NCI-H345 (cell line): ENCODE data around the gene CALD1.
A peak's percentile ranks its signal among the peaks of the same experiment; 100 is the strongest.

Source experiments
- DNase-seq: peaks from one replicate; lab custom pipeline; 2025; lab: John Stamatoyannopoulos, UW

The CALD1 gene

DNA sequence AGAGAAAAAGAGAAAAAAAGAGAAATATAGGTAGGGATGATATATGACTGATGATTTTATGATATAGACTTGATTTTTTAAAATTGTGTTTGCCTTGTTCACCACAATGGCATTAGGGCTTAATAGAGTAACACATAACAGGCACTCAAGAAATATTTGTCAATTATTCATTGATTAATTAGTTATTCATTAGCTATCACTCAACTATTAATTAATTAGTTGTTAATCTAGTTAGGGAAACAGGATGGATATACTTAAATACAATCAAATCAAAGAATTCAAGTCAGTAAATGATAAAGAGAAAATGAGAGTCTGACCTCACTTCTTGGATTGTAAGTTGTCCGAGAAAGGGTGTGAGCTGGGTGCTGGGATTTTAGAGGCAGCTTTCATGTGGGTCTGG, 15.1 kb upstream of the CALD1 start:
- no peak for DNase-seq

DNA sequence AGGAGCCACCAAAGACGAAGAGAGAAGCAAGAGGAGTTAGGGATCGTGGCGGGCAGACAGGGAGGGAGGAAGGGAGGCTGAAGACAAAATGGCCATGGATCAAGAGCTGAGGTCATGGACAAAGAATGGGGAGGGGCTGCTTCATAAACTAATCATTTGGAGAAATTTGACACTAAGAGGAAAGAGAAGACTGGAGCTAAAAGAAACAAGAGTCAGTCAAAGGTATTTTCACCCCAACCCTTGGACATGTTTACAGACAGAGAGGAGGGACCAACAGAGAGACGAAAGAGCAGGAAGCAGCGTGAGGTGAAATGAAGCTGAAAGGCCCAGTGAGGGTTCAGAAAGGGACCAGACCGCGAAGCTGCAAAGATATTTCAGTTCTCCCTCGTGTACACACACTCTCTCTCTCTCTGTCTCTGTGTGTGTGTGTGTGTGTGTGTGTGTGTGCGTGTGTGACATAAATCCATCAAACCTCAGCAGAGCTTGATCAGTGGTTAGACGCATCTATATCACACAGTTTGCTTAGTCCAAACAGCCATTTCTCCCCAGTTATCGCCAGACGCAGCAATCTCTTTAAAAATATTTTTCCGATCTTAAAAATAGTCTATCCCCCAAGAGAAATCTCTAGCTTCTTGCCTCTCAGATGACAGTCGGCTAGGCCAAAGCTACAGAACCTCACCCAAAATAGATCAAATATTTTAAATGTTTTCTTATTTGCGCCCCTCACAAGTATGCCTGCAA, 12.5 kb upstream of the CALD1 start:
- DNase-seq = no peak

DNA sequence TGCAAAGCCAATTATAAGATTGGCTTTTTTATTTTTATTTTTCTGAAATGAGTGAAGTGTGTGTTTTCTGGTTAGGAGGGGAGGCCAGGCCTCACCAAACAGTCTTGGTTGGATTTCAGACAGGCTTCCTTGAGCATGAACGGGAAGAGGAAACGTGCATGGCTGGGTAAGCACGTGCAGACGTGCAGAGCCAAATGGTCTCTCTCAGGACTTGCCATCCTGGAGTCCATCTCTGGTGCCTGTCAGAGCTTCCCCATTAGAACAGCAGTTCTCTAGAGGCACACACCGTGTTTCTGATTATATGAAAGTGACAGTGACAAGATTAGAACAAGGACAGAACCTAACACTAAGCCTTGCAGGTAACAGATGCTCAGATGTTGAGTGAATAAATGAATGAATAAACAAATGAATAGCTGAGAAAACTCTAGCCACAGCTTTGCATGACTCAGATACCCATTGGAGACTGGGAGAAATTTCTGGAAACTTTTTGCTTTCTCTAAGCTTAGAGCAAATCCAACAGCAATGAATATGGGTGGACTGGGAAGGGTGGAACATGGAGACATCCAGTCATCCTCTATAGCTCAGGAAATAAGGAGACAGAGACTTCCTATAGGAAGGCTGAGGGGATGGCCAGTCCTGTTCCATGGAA, 11.8 kb upstream of the CALD1 start:
- no peak for DNase-seq

GRCh38 chr7:134768243-134768642, 11.2 kb upstream of the CALD1 start:
- DNase-seq = no peak

DNA sequence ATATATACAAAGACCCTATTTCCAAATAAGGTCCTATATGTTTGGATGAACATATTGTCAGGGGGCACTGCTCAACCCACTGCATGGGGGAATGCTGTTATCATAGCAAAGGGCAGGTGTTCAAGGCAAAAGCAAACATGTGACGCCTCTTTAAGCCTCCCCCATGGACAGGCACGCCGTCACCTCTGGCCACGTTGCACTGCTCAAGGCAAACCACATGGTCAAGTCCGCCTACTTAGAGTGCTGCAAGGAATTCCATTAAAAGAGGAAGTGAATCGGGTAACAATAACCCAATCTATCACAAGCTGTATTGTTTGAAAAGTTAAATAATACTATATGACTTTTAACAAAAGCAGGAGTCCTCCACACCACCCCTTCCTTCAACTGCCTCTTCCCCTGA, 8.8 kb upstream of the CALD1 start:
- DNase-seq = no peak

DNA sequence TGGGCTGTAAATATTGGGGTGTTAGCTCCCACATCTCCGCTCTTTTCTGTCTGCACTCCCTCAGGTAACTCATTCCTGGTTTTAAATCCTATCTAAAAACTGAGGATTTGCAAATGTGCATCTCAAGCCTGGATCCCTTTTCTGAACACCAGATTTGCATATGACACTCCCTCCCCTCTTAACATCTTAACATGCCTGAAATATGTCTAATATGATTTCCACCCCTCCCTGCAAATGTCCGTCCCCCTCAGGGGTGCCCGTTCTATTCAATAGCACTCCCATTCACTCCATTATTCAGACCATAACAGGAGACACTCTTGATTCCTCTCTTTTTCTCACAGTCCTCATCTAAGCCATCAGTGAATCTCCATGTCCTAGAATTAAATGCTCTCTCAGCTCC, 8.3 kb upstream of the CALD1 start:
- no peak for DNase-seq

DNA sequence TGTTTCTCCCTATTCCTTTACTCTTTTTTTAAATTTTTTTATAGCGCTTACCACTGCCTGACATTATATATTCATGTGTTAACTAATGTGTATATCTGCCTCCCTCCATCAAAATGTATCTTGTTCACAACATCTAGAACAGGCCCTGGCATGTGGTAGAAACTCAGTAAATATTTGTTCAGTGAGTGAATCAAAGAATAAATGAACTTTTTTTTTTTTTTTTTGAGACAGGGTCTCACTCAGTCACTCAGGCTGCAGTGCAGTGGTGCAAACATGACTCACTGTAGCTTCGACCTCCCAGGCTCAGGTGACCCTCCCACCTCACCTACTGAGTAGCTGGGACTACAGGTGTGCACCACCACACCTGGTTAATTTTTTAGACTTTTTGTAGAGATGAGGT, 7.5 kb upstream of the CALD1 start:
- DNase-seq = peak; percentile 19

GRCh38 chr7:134772401-134772800, 7.0 kb upstream of the CALD1 start:
- DNase-seq = no peak

GRCh38 chr7:134773164-134773563, 6.3 kb upstream of the CALD1 start:
- no peak for DNase-seq

DNA sequence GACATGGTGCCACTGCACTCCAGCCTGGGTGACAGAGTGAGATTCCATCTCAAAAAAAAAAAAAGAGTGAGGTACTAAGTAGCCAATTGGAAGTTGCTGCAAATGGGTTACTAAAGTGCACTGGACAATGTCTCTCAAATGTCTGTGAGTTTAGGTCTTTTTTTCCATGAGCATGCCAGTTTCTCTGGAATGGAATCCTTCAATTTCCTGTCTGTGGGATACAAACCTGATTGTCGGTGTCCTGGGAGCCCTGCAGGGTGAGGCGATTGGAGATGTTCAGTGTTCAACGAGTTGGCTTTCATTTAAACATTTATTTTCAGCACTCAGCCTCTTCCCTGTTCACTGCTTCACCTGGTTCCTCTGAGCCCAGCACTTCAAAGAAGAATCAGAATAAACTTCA, 5.3 kb upstream of the CALD1 start:
- DNase-seq = no peak

GRCh38 chr7:134777470-134777869, 2.0 kb upstream of the CALD1 start:
- DNase-seq = no peak

DNA sequence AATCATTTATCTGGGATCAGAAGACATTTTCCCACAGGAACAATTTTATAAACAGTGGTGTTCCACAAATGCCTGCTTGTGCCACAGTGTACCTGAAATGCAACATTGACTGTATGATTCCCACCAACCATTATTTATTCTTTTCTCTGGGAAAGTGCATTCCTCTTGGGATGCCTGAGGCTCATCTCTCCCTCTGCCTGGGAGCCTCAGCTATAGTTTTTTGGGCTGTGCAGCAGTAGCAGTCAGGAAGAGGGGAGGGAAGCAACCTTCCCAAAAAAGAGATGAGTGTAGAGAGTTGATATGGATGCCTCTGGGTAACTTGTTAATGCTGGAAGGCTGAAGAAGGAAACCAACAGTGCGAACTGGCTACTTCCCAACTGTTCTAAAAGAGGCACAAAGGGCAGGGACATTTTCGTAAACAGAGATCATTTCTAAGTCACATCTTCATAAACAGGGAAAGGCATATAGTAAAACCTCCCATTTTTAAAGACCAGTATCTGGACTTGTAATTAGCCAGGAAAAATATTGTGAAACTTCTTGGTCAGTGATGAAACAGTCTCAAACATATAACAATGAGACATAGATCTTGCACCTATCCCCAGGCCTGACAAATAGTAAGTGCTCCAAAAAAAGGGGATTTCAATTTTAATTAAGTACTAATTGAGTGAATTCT, 1.4 kb upstream of the CALD1 start:
- DNase-seq = no peak

DNA sequence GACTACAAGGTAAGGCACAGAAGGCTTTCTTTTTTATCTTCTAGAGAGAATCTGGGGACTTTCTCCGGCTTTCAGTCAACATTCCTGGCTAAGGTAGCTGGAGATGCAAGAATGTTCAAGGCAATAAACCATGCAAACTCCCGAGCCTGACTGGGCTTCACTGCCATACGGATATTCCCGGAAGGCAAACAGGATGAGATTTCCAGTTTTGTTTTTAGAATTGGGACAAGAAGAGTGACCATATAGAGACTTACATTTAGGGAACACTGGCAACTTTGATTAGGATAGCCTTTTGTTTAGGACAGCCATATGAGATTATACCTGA, 269 bp downstream of the CALD1 start:
- DNase-seq = no peak

- DNase-seq = no peak
Measured at GRCh38 chr7:134780166-134780828, 863 bp downstream of the CALD1 start.

GRCh38 chr7:134781171-134781570, 1.7 kb downstream of the CALD1 start:
- DNase-seq = no peak

GRCh38 chr7:134782121-134782623, 2.7 kb downstream of the CALD1 start:
- DNase-seq = no peak

DNA sequence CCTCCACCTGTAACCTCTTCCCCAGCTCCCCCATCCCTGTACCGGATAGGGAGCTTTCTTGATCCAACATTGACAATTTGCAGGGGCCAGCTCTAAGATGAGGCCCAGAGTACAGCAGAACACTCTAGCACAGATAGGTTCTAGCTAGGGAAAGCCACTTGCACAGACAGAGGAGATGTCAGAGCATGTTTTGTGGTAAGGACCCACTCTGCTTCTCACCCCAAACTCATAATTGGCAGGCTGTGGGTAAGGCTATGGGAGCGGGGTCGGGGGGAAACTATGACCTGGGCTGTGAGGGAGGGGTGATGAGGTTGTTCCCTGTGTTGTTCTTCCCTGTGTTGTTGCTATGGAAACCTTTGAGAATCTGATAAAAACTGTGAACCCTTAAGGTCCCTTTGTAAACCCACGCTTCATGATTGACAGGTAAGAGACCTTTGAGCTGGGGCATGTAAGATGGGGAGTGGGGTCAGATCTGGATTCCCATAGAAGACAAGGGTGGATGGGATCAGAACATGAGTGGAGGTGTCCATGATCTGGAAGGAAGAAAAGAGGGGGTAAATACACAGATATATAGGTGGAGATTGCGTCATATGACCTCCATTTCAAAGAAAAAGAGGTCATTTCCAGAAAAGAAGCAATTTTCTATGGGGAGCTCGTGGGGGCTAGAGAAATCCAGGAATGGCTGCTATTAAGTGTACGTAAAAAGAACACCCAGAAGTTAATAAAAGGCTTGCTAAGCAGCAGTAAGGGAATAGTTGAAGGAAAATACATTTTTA, 4.0 kb downstream of the CALD1 start:
- no peak for DNase-seq

DNA sequence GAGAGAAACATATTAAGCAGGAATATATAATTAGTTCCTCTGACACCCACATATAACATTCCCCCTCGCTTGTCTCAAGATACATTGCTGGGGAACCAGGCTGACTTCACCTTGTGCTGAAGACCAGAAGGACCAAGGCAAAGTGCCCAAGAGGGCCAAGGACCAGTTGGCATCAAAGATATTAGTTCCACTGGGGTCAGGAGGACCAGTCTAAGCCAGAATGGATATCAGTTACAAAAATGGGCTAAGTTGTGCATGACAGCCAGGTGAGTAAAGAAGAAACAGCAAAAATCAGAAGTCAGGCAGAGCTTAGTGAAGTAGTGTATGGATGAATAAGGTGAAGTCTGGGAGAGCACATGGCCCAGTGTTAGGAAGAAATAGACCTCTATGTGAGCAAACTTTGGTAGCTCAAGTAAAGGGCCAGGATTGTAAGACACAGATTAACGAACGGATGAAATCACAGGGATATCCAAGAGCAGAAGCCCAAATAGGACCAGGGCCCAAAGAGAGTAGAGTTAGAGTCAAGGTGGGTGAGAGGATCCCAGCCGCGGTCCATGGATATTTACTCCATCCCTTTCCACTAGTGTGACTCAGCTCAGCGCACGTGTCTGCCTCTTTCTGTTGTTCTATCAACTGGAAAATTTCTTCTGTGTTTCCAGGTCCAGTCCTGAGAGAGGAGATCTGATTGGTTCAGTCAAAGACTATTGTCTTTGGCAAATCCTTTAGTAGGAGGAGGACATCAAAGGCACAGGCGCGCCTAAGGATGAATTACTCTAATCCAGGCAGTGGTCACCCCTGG, 5.0 kb downstream of the CALD1 start:
- no peak for DNase-seq

DNA sequence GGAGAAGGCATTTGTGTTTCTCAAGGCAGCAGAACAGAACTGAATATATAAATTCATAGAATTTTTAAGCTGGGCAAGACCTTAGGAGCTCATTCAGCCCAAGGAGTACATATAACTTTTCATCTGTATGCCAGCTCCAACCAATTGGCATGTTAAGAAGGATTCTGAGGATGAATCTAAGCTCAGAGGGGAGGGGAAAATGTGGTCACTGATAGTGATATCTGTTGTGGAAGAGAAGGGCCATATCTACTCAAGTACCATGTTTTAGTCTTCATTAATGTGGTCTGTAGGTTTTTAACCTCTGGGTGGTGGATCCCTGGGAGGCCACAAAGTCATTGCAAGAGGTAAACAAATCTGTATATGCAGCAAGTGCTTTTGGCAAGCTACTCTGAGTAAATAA, 6.4 kb downstream of the CALD1 start:
- DNase-seq = no peak

GRCh38 chr7:134787064-134787463, 7.6 kb downstream of the CALD1 start:
- no peak for DNase-seq

DNA sequence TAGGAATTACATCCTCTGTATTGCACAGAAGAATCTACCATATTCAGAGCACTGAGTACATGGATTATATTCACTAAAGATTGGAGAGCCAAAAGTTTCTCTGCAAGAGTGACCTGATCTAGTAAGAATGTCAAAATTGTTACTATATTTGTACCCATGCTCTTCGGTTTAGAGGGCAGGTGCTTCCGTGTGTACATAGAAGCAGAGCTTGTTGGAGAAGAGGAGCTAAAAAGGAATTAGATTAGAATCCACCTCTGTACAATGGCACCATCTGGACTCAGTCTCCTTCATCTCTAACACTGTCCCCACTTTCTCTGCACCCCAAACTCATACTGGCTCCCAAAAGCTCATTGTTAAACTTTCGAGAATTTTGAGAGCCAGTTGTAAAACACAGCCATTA, 8.3 kb downstream of the CALD1 start:
- no peak for DNase-seq
